NK-92 (cell line): ENCODE results near the gene RASGRP3.

Source experiments
- DNase-seq: peaks from one replicate; lab custom pipeline; 2025; ENCODE audit not compliant: unreplicated experiment; lab: John Stamatoyannopoulos, UW

Gene RASGRP3

GRCh38 chr2:33491441-33492084, 15.1 kb downstream of the RASGRP3 start:
- DNase-seq, result no peak

GRCh38 chr2:33492399-33493134, 16.1 kb downstream of the RASGRP3 start:
- no peak for DNase-seq

DNA sequence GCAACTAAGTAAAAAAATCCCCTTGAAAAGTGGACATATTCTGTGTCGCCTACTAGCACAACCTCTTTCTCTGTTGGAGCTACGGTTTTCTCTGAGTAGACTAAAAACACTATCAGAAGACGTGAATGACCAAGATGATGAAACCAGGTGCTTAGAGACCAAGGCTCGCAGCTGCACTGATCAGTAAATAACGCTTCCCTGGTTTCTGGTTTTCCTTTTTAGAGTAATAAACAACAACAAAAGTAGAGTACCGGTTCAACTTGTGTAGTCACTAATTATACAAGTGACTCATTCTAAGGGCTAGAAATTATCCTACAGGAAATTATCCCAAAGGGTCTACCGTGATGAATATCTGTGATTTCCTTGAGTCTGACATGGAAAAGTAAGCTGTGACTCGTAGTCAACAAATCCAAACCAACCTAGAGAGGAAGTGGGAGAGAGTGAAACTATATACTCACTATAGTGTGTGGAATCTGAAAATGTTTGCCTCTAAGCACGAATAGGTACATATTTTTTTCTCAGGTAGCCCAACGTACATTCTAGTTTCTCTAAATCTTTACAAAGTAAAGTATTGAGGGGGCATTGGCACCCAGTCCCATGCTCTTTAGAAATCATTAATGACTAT, 17.8 kb downstream of the RASGRP3 start:
- no peak for DNase-seq

DNA sequence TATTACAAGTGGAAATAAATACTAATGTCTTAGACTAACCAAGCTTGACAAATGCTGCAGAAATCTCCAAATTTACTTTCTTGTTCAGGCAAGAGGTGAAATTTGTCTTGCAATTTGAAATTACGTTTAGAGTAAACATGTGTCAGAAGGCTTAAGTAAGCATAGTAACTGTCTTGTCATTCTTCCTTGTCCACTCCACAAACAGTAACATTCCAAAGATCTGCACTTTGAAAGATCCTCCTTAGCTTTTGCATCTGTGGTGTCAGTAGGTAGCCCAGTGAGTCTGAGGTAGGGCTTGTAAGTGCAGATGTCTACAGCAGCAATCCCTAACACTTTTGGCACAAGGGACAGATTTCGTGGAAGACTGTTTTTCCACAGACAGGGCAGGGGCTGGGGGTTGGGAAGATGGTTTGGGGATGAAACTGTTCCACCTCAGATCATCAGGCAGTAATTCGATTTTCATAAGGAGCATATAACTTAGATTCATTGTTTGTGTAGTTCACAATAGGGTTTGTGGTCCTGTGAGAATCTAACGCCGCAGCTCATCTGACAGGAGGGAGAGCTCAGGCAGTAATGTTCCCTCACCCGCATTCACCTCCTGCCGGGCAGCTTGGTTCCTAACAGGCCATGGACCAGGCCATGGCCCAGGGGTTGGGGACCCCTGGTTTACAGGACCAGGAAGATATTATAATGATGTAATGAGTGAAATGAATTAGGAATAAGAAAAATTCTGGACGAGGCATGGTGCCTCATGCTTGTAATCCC, 18.6 kb downstream of the RASGRP3 start:
- DNase-seq, result no peak

DNA sequence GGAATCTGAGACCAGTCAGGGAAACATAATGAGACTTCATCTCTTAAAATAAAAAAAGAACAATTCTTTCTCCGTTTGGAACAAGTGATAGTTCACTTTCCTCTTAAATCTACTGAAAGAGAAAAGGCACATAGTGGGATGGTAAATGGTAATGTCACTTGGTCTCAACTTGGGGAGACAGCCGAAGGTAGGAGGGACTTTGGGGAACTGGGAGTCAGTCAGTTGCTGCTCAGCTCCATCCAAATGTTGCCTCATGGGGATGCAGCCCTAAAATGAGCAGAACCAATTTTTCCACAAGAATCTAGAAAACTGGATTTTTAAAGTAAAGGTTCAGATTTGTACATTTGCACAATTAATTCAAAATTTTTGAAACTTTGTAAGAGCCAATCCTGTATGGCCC, 19.2 kb downstream of the RASGRP3 start:
- no peak for DNase-seq

GRCh38 chr2:33496150-33496549, 19.7 kb downstream of the RASGRP3 start:
- no peak for DNase-seq

GRCh38 chr2:33496726-33497125, 20.3 kb downstream of the RASGRP3 start:
- DNase-seq, result no peak

GRCh38 chr2:33497221-33497650, 20.8 kb downstream of the RASGRP3 start:
- no peak for DNase-seq

- no peak for DNase-seq
These were observed 22.0 kb downstream of the RASGRP3 start for GRCh38 chr2:33498291-33498956.

GRCh38 chr2:33500177-33500576, 23.7 kb downstream of the RASGRP3 start:
- no peak for DNase-seq

DNA sequence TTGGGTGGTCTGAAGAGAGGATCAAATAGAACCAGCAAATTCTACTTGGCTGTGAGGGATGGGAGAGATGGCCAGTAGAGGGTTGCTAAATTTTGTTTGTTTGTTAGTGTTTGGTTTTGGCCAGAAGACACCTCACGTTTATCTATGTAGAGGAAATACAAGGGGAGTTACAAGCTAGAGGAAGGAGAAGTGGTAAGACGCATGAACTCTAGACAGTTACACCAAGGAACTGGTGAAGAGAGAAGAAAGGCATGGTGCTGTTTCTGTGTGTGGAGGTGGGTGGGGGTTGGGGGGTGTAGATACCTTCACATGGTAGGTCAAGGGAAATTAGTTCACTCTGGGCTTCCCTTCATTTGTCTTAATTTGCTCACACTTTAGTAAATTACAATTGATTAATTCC, 25.6 kb downstream of the RASGRP3 start:
- no peak for DNase-seq

DNA sequence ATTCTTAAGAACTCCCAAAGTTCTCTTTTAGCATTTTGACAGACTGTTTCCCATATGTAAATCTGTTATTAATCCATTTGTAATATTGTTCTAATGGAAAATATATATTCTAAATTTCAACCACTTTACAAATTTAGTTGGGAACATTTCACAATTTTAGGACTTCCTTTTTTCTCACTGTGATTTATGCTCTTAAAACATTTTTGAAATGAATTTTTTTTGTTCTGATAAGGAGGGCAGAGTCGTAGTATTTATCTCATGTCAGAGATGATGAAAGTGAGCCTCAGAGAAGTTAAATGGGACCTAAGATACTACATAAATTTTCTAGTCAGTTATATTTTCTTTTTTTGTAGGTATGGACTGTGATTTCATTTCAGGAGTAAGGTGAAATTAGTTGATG, 26.6 kb downstream of the RASGRP3 start:
- DNase-seq, result no peak

DNA sequence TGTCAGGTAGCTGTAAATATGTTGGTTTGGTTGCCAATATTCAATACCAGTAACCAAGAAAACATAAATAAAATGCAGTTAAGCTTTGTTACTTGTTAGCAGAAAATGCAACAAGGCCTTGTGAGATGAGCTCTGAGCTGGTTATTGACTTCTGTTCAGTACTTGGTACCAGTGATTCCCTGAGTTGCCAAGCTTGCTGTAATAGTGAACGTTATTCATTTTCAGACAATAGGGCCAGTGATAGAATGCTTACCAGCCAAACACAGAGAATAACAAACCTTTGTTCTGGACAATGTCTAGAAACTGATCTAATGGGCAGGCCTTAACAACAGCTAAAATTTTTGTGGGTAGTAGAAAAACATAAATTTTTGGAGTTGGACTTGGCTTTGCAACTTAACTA, 29.5 kb downstream of the RASGRP3 start:
- no peak for DNase-seq

GRCh38 chr2:33509908-33510585, 33.6 kb downstream of the RASGRP3 start:
- no peak for DNase-seq

- no peak for DNase-seq
These were observed 34.1 kb downstream of the RASGRP3 start for GRCh38 chr2:33510586-33510968.

DNA sequence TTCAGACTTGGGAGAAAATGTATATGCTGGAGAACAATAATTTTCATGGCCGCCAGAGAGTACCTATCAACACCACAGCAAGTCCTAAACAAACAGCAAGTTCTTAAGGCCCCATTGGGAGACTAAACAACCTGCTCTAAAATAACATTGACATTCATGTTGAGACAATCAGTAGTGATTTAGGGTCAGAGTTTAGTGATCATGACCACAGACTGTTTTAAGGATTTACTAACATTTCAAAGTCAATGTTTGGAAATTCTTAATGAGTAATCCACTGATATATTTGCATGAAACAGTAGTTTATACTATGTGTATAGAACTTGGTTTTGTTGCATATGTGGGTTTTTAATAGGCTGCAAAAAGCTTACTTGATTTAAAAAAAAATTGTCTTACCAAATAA, 34.7 kb downstream of the RASGRP3 start:
- no peak for DNase-seq

DNA sequence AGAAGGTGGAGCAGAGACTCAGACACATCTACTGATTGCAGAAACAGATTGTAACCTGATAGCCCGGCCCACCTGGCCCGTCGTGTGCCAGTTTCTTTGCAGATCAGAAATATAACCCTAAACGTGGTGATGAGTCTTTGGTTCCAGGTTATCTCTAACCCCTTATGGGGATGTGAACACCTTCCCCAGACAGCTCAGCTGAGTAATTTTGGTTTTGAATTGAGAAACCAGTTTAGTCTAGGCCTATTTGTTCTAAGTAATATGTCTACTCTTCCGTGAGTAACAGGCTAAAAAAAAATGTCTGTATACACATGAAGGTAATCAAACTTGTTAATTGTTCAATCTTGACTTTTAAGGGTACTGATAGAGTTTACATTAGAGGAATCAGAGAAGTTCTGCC, 35.7 kb downstream of the RASGRP3 start:
- no peak for DNase-seq

GRCh38 chr2:33513480-33513879, 37.0 kb downstream of the RASGRP3 start:
- DNase-seq, result no peak

DNA sequence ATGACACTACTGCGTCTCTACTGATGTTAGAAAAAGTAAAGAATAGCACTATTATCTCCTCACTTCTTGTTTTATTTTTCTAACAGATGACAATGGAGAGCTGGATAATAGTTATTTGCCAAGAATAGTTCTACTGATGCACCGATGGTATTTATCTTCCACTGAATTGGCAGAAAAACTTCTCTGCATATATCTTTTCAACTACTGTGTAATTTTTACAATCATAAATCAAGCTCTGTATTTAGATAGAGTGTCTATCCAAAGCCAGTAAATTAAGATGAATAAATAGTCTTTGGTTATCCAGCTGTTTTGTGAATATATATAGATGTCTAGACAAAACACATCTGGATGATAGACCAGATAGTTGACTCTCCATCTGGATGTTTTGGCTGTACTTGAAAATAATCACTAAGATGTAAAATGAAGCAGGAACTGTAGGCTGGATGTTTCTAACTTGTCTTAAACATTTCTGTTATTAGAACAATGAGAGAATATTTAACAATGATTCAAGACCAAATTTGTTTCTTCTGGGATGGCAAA, 40.1 kb downstream of the RASGRP3 start:
- DNase-seq, result no peak

- DNase-seq, result no peak
These were observed 41.8 kb downstream of the RASGRP3 start for GRCh38 chr2:33518200-33518599.
